Measurements from ENCODE around the gene ADPRM.

DNA sequence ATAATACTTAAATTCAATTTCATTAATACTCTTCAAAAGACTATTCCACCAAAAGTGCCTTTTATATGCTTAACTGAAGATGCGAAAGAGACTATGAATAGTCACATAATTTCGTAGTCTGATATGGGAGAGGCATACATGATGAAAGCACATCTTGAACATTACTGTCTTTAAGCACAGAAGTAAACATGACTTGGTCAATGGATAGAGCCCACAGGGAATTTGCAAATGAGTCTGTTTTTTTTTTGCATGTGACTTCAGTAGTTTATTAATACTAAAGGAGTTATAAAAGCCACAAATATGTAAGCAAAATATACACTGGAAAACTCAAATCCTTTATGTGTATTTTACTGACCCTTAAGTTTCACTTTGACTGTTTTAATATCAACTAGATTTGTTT, 15.9 kb downstream of the ADPRM start:
- TF ChIP-seq, protein P1, sequence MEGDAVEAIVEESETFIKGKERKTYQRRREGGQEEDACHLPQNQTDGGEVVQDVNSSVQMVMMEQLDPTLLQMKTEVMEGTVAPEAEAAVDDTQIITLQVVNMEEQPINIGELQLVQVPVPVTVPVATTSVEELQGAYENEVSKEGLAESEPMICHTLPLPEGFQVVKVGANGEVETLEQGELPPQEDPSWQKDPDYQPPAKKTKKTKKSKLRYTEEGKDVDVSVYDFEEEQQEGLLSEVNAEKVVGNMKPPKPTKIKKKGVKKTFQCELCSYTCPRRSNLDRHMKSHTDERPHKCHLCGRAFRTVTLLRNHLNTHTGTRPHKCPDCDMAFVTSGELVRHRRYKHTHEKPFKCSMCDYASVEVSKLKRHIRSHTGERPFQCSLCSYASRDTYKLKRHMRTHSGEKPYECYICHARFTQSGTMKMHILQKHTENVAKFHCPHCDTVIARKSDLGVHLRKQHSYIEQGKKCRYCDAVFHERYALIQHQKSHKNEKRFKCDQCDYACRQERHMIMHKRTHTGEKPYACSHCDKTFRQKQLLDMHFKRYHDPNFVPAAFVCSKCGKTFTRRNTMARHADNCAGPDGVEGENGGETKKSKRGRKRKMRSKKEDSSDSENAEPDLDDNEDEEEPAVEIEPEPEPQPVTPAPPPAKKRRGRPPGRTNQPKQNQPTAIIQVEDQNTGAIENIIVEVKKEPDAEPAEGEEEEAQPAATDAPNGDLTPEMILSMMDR (IDR thresholded peaks at IDR 0.05; ENCODE audit: borderline replicate concordance, extremely low read depth, low read length, poor library complexity, severe bottlenecking) = no peak
- no peak for TF ChIP-seq EZH2 (IDR thresholded peaks at IDR 0.05; ENCODE audit: borderline replicate concordance, low read depth, low read length, severe bottlenecking)
